Measurements from ENCODE around the gene FCRL5. TPM values are rescaled to one million over a fixed set of nuclear protein-coding genes. Genes with fewer than 3 reads are reported as not detected.

Gene FCRL5
- total and polyA plus RNA-seq, 2 donors (not counting 3 experiments of a cell fraction or from before 2014, with no cell fraction given): not detected

- no peaks in the 10 kb centered on the region for H3K79me2 ChIP-seq (ENCODE audit: control insufficient read depth, insufficient read depth, low read length)
- no peak overlapping the region for H3K9ac ChIP-seq (replicated peaks; ENCODE audit: extremely low read depth, insufficient read depth, low read length)
- CTCF ChIA-PET: interaction anchor here (3.4 kb wide), 1 partner anchor 15 kb away, joined by 20 read pairs; no protein-coding TSS in a partner anchor
- H3K27ac ChIP-seq (ENCODE audit: insufficient read depth, low read depth, low read length): no peak overlapping the region
- H2AFZ ChIP-seq (ENCODE audit: low read depth, low read length): no peak overlapping the region
- H3K27me3 ChIP-seq (ENCODE audit: control insufficient read depth in 2 of 2, insufficient read depth in 2 of 2, low read length in 2 of 2): no peaks in the 10 kb centered on the region
- BruUV-seq (replicated peaks): no TSS peak
- no peak overlapping the region for H3K4me2 ChIP-seq (ENCODE audit: insufficient read depth, low read length)
- H4K20me1 ChIP-seq (replicated peaks; ENCODE audit: control insufficient read depth, extremely low read depth, insufficient read depth, low read length): no peaks in the 10 kb centered on the region
- H3K4me1 ChIP-seq (ENCODE audit: control insufficient read depth, extremely low read depth, insufficient read depth, low read length): no peaks in the 10 kb centered on the region
- FAIRE-seq (no peak), DNase-seq (ENCODE audit: low read depth, low spot score) (no peak)
- dilution Hi-C loops (cut with MboI; ENCODE audit: extremely low pct_ligation_motif_present, low sequenced_read_pairs): no loop called here
- H3K9me3 ChIP-seq (replicated peaks; ENCODE audit: control insufficient read depth, insufficient read depth, low read length): no peaks in the 10 kb centered on the region
- TF ChIP-seq MAX (IDR thresholded peaks at IDR 0.05; ENCODE audit: insufficient read depth, insufficient read length) (no peak), GATA2 (IDR thresholded peaks at IDR 0.05; ENCODE audit: insufficient read depth, insufficient read length, low read depth, low read length) (no peak), EZH2 (IDR thresholded peaks at IDR 0.05; ENCODE audit: borderline replicate concordance, low read depth, low read length, severe bottlenecking) (no peak), POLR2AphosphoS5 (IDR thresholded peaks at IDR 0.05; ENCODE audit: insufficient read depth, low read depth, low read length) (no peak), MYC (IDR thresholded peaks at IDR 0.05; ENCODE audit: low read depth, low read length) (no peak), JUN (IDR thresholded peaks at IDR 0.05; ENCODE audit: borderline replicate concordance, insufficient read depth, insufficient read length, low read depth) (no peak), POLR2A (IDR thresholded peaks at IDR 0.05; ENCODE audit: low read depth, low read length) (no peak), CTCF (IDR thresholded peaks at IDR 0.05; ENCODE audit: extremely low read depth in 1 of 2, insufficient read depth in 1 of 2, low read depth in 1 of 2, low read length in 2 of 2) (no peak), FOS (IDR thresholded peaks at IDR 0.05; ENCODE audit: borderline replicate concordance, insufficient read depth, low read length) (no peak)
- H3K4me3 ChIP-seq (replicated peaks in 1 of 3; ENCODE audit: insufficient read depth in 1 of 3, low read depth in 1 of 3, low read length in 3 of 3): no peak overlapping the region
- no peaks in the 10 kb centered on the region for H3K36me3 ChIP-seq (ENCODE audit: control insufficient read depth in 2 of 2, extremely low read depth in 1 of 2, insufficient read depth in 2 of 2, low read length in 2 of 2)
- POLR2A ChIA-PET: no interaction called here
- intact Hi-C loops (cut with micrococcal nuclease): no loop called here
- no peaks in the 10 kb centered on the region for H3K9me1 ChIP-seq (replicated peaks; ENCODE audit: control insufficient read depth, extremely low read depth, insufficient read depth, low read length)
These were observed 43.0 kb upstream of the FCRL5 start for GRCh38 chr1:157595356-157595755.
